Thymus (tissue), 11 donors: ENCODE data around the gene CDC42SE2. TPM values are rescaled to one million over a fixed set of nuclear protein-coding genes. Genes with fewer than 3 reads are reported as not detected.
"Not testable (repeated sequence)": the region's sequence is repeated elsewhere in the genome, so short reads cannot be mapped to it uniquely, and the experiment has no call there.

ENCODE experiments used
- DNase-seq, 9 donors: peaks; one replicate each; pipeline ENCODE4 v3.0.0-alpha.2; 2013; ENCODE audit warnings: low spot score in 9 of 9, low read depth in 6 of 9, missing footprints in 1 of 9
- H3K27ac ChIP-seq, 2 donors: one replicate each; pipeline ENCODE4 v1.5.1; 2013; ENCODE audit warnings: control low read depth in 1 of 2, low read depth in 1 of 2, low read length in 1 of 2, mild to moderate bottlenecking in 1 of 2, moderate library complexity in 1 of 2
- H3K27me3 ChIP-seq, 2 donors: one replicate each; pipeline ENCODE4 v1.5.1; 2013; ENCODE audit warnings: low read length in 1 of 2; ENCODE audit not compliant: control insufficient read depth in 2 of 2, insufficient read depth in 1 of 2
- H3K36me3 ChIP-seq, 2 donors: one replicate each; pipeline ENCODE4 v1.5.1; 2013; ENCODE audit warnings: low read length in 1 of 2, mild to moderate bottlenecking in 1 of 2, moderate library complexity in 1 of 2; ENCODE audit not compliant: control insufficient read depth in 2 of 2, insufficient read depth in 2 of 2
- H3K4me1 ChIP-seq, 2 donors: one replicate each; pipeline ENCODE4 v1.5.1; 2013; ENCODE audit warnings: low read length in 2 of 2; ENCODE audit not compliant: control insufficient read depth in 2 of 2, insufficient read depth in 2 of 2
- H3K4me3 ChIP-seq, 2 donors: one replicate each; pipeline ENCODE4 v1.5.1; 2013; ENCODE audit warnings: low read length in 2 of 2, control low read depth in 1 of 2, mild to moderate bottlenecking in 1 of 2
- H3K9me3 ChIP-seq, 2 donors: one replicate each; pipeline ENCODE4 v1.5.1; 2013; ENCODE audit warnings: low read length in 1 of 2, mild to moderate bottlenecking in 1 of 2; ENCODE audit not compliant: control insufficient read depth in 2 of 2, insufficient read depth in 1 of 2
- WGBS: extraction: QIAGEN DNeasy Blood & Tissue Kit; methylation state at CpG from one replicate; pipeline ENCODE4 v1.1.7; 2013; 5-methylcytosine and 5-hydroxymethylcytosine counted together
- polyA plus RNA-seq: library from polyadenylated mRNA; stranded (reverse); fragments of 200-250 nt; gene quantifications from one replicate; pipeline ENCODE4 v1.2.3, GENCODE V29; 2013
- total RNA-seq: library from RNA; stranded (reverse); fragments of 120-200 nt; gene quantifications from one replicate; pipeline ENCODE4 v1.2.4, GENCODE V29; 2013
- donor health status: healthy.

CDC42SE2 gene
- total and polyA plus RNA-seq, 2 donors: 60.6 to 60.9 TPM

DNA sequence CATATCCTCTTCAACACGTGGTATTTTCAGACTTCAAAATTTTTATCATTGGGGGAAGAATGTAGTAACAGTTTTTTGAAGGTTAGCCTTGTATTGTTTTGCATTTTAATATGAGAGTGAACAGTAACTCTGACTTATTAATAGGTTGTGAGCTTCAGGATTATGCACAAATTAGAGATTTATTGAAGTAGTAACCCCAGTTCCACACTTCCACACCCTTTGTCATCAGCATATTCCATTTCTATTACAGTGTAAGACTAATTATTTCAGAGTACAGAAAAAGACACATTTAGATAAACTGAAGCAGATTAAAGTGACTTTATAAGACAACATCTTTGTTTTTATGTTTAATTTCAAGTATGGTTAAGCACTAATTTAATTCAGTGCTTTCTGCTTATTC is 105.7 kb downstream of the CDC42SE2 start:
- peaks cover 1 to 6% of the 10 kb centered on the region in 2 donors for H3K4me1 ChIP-seq
- H3K27ac ChIP-seq: no peak overlapping the region
- no peak overlapping the region for H3K4me3 ChIP-seq
- H3K9me3 ChIP-seq: no peaks in the 10 kb centered on the region
- DNase-seq: no peak
- no peaks in the 10 kb centered on the region for H3K36me3 ChIP-seq
- WGBS: 92% methylated on average over 1 of the region's 1 CpG
- H3K27me3 ChIP-seq: no peaks in the 10 kb centered on the region

- 97% methylated on average over 2 of the region's 2 CpGs for WGBS
- Histone ChIP-seq H3K27me3 (no peaks in the 10 kb centered on the region), H3K27ac (no peak overlapping the region), H3K9me3 (no peaks in the 10 kb centered on the region), H3K4me1 (no peaks in the 10 kb centered on the region), H3K36me3 (peaks cover 0 to 3% of the 10 kb centered on the region in 2 donors), H3K4me3 (no peak overlapping the region)
- DNase-seq: no peak
These were observed 108.0 kb downstream of the CDC42SE2 start for GRCh38 chr5:131371835-131372234.

DNA sequence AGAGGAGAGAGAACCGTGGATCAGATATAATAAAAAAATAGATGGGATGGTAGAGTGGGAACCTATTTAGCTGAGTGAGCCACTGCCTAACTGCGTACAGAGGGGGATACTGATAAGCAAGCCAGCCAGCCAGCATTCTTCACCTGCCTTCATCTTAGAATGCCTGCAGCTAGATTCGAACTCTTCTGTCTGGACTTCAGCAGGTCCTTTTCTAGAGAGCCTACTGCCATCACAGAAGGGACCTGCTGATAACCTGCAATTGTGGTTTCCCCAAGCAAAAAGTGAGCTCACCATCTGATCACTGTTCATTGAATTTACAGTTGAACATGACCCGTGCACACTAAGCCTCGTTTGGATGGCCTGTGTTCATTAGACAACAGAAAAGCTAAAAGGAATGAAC is 109.4 kb downstream of the CDC42SE2 start:
- H3K9me3 ChIP-seq: no peaks in the 10 kb centered on the region
- no peaks in the 10 kb centered on the region for H3K4me1 ChIP-seq
- no peaks in the 10 kb centered on the region for H3K27me3 ChIP-seq
- H3K27ac ChIP-seq: no peak overlapping the region
- DNase-seq: no peak
- H3K36me3 ChIP-seq: peaks cover 0 to 3% of the 10 kb centered on the region in 2 donors
- WGBS: 93% methylated on average over 5 of the region's 5 CpGs
- H3K4me3 ChIP-seq: no peak overlapping the region

DNA sequence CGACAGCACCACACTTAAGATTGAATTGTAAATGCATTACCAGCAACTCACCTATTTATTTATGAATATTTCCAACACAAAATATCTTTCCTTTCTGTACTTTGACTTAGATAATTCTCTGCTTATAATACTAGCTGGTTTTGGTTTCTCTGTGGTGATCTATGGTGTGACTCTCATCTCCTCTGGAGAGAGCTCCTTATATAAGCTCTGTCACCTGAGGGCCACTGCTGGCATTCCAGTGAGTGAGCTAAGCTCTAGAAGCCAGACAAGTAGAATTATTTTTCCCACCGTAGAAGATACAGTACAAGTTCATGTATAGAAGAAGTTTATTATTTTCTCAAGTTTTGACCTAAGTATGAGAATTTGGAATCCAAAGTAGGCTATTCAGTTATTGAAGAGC is 111.5 kb downstream of the CDC42SE2 start:
- 84% methylated on average over 2 of the region's 2 CpGs for WGBS
- Histone ChIP-seq H3K4me1 (peaks cover 0 to 9% of the 10 kb centered on the region in 2 donors), H3K36me3 (peaks cover 0 to 3% of the 10 kb centered on the region in 2 donors), H3K27ac (no peak overlapping the region), H3K27me3 (no peaks in the 10 kb centered on the region), H3K9me3 (no peaks in the 10 kb centered on the region), H3K4me3 (no peak overlapping the region)
- DNase-seq: no peak

GRCh38 chr5:131377346-131377745 is 113.5 kb downstream of the CDC42SE2 start:
- no peak overlapping the region for H3K4me3 ChIP-seq
- no peak for DNase-seq
- no peaks in the 10 kb centered on the region for H3K27me3 ChIP-seq
- 96% methylated on average over 6 of the region's 6 CpGs for WGBS
- no peaks in the 10 kb centered on the region for H3K9me3 ChIP-seq
- H3K4me1 ChIP-seq: peaks cover 2 to 20% of the 10 kb centered on the region in 2 donors
- H3K36me3 ChIP-seq: peaks cover 0 to 3% of the 10 kb centered on the region in 2 donors
- no peak overlapping the region for H3K27ac ChIP-seq

GRCh38 chr5:131377785-131378325 is 114.0 kb downstream of the CDC42SE2 start:
- no peaks in the 10 kb centered on the region for H3K27me3 ChIP-seq
- DNase-seq: no peak
- WGBS: 91% methylated on average over 2 of the region's 2 CpGs
- H3K4me1 ChIP-seq: peaks cover 5 to 25% of the 10 kb centered on the region in 2 donors
- H3K36me3 ChIP-seq: peaks cover 0 to 3% of the 10 kb centered on the region in 2 donors
- H3K4me3 ChIP-seq: no peak overlapping the region
- no peak overlapping the region for H3K27ac ChIP-seq
- H3K9me3 ChIP-seq: no peaks in the 10 kb centered on the region

GRCh38 chr5:131378721-131379541 is 115.1 kb downstream of the CDC42SE2 start:
- H3K4me3 ChIP-seq: no peak overlapping the region

GRCh38 chr5:131379723-131380122 is 115.9 kb downstream of the CDC42SE2 start:
- WGBS: 31% methylated on average over 7 of the region's 7 CpGs
- H3K4me3 ChIP-seq: no peak overlapping the region

More at GRCh38 chr5:131378721-131379541, 115.1 kb downstream of the CDC42SE2 start:
- Histone ChIP-seq H3K27me3 (no peaks in the 10 kb centered on the region), H3K4me1 (peaks cover 7 to 29% of the 10 kb centered on the region in 2 donors), H3K36me3 (peaks cover 0 to 3% of the 10 kb centered on the region in 2 donors), H3K27ac (peak overlapping the region; percentile 58 to 84), H3K9me3 (no peaks in the 10 kb centered on the region)
- DNase-seq: no peak

GRCh38 chr5:131380238-131380637 is 116.4 kb downstream of the CDC42SE2 start:
- H3K9me3 ChIP-seq, H3K36me3 ChIP-seq, H3K27me3 ChIP-seq, H3K4me3 ChIP-seq, DNase-seq: not testable (repeated sequence)
- WGBS: 96% methylated on average over 2 of the region's 2 CpGs
- H3K27ac ChIP-seq: peak overlapping the region in 1 of 2 donors; percentile 84
- H3K4me1 ChIP-seq: peaks cover 7 to 29% of the 10 kb centered on the region in 2 donors

More at GRCh38 chr5:131379723-131380122, 115.9 kb downstream of the CDC42SE2 start:
- DNase-seq: peak in 4 of 9 donors; percentile 37 to 74 (median 44)
- H3K27me3 ChIP-seq: no peaks in the 10 kb centered on the region
- peak overlapping the region; percentile 31 to 84 for H3K27ac ChIP-seq
- H3K9me3 ChIP-seq: no peaks in the 10 kb centered on the region
- peaks cover 0 to 3% of the 10 kb centered on the region in 2 donors for H3K36me3 ChIP-seq
- H3K4me1 ChIP-seq: peaks cover 7 to 29% of the 10 kb centered on the region in 2 donors
